Neural cell (in vitro differentiated cells): ENCODE data around the gene TMEM164.
"Not testable (repeated sequence)": the region's sequence is repeated elsewhere in the genome, so short reads cannot be mapped to it uniquely, and the experiment has no call there.

ENCODE experiments used
- EP300 ChIP-seq: fragments of 450-650 bp; conservative IDR thresholded peaks from 2 replicates; pipeline ENCODE4 v1.6.1; 2014; ENCODE audit warnings: antibody characterized with exemption, mild to moderate bottlenecking, moderate library complexity; ENCODE audit not compliant: poor library complexity, severe bottlenecking
- EZH2 ChIP-seq: fragments of 200-600, 300-800 bp; shearing (Covaris generic), sonication (generic); IDR thresholded peaks from 2 replicates; pipeline ENCODE4 v1.6.1; 2014; ENCODE audit warnings: antibody characterized with exemption, low read length, borderline replicate concordance, mild to moderate bottlenecking; ENCODE audit not compliant: insufficient read depth, poor library complexity, severe bottlenecking
- MXI1 ChIP-seq: fragments of 450-650 bp; conservative IDR thresholded peaks from 2 replicates; pipeline ENCODE4 v1.6.1; 2014; ENCODE audit warnings: antibody characterized with exemption, mild to moderate bottlenecking; ENCODE audit not compliant: poor library complexity, severe bottlenecking
- POLR2AphosphoS5 ChIP-seq: IDR thresholded peaks from 2 replicates; pipeline ENCODE4 v1.6.1; 2012
- REST ChIP-seq: IDR thresholded peaks from 2 replicates; pipeline ENCODE4 v1.6.1; 2012; ENCODE audit warnings: borderline replicate concordance
- SMC3 ChIP-seq: fragments of 450-650 bp; conservative IDR thresholded peaks from 2 replicates; pipeline ENCODE4 v1.6.1; 2014; ENCODE audit warnings: antibody characterized with exemption, mild to moderate bottlenecking, moderate library complexity; ENCODE audit not compliant: poor library complexity
- TAF1 ChIP-seq: IDR thresholded peaks from 2 replicates; pipeline ENCODE4 v1.6.1; 2012; ENCODE audit warnings: low read depth
- TF ChIP-seq, protein P1 (sequence below): fragments of 450-650 bp; IDR thresholded peaks from 2 replicates; pipeline ENCODE4 v1.5.1; 2014; ENCODE audit warnings: antibody characterized with exemption, mild to moderate bottlenecking, moderate library complexity; ENCODE audit not compliant: poor library complexity, severe bottlenecking

- TF ChIP-seq, protein P1, sequence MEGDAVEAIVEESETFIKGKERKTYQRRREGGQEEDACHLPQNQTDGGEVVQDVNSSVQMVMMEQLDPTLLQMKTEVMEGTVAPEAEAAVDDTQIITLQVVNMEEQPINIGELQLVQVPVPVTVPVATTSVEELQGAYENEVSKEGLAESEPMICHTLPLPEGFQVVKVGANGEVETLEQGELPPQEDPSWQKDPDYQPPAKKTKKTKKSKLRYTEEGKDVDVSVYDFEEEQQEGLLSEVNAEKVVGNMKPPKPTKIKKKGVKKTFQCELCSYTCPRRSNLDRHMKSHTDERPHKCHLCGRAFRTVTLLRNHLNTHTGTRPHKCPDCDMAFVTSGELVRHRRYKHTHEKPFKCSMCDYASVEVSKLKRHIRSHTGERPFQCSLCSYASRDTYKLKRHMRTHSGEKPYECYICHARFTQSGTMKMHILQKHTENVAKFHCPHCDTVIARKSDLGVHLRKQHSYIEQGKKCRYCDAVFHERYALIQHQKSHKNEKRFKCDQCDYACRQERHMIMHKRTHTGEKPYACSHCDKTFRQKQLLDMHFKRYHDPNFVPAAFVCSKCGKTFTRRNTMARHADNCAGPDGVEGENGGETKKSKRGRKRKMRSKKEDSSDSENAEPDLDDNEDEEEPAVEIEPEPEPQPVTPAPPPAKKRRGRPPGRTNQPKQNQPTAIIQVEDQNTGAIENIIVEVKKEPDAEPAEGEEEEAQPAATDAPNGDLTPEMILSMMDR = not testable (repeated sequence)
- TF ChIP-seq POLR2AphosphoS5, EZH2, SMC3, EP300, REST, TAF1, MXI1: not testable (repeated sequence)
Measured at GRCh38 chrX:109985210-109985609, 17.7 kb upstream of the TMEM164 start.
